ENCODE measurements around the gene CDYL2. TPM values are rescaled to one million over a fixed set of nuclear protein-coding genes. Genes with fewer than 3 reads are reported as not detected.

CDYL2 gene
- total and polyA plus RNA-seq, 2 donors (not counting 3 experiments of a cell fraction or from before 2014, with no cell fraction given): 7.1 to 71.3 TPM

GRCh38 chr16:80846275-80846674 is 41.9 kb upstream of the CDYL2 start:
- DNase-seq (ENCODE audit: low read depth, low spot score) (no peak), FAIRE-seq (no peak)
- CTCF ChIA-PET: no interaction called here
- H2AFZ ChIP-seq (ENCODE audit: low read depth, low read length): no peak overlapping the region
- H3K9me1 ChIP-seq (replicated peaks; ENCODE audit: control insufficient read depth, extremely low read depth, insufficient read depth, low read length): no peaks in the 10 kb centered on the region
- H3K4me2 ChIP-seq (ENCODE audit: insufficient read depth, low read length): no peak overlapping the region
- H3K36me3 ChIP-seq (ENCODE audit: control insufficient read depth in 2 of 2, extremely low read depth in 1 of 2, insufficient read depth in 2 of 2, low read length in 2 of 2): no peaks in the 10 kb centered on the region
- H3K4me3 ChIP-seq (replicated peaks in 1 of 3; ENCODE audit: insufficient read depth in 1 of 3, low read depth in 1 of 3, low read length in 3 of 3): no peak overlapping the region
- H3K9ac ChIP-seq (replicated peaks; ENCODE audit: extremely low read depth, insufficient read depth, low read length): no peak overlapping the region
- H3K27me3 ChIP-seq (ENCODE audit: control insufficient read depth in 2 of 2, insufficient read depth in 2 of 2, low read length in 2 of 2): peaks cover 10 to 17% of the 10 kb centered on the region in 2 experiments
- H4K20me1 ChIP-seq (replicated peaks; ENCODE audit: control insufficient read depth, extremely low read depth, insufficient read depth, low read length): no peaks in the 10 kb centered on the region
- no peaks in the 10 kb centered on the region for H3K79me2 ChIP-seq (ENCODE audit: control insufficient read depth, insufficient read depth, low read length)
- intact Hi-C loops (cut with micrococcal nuclease) (no loop called here), dilution Hi-C loops (cut with MboI; ENCODE audit: extremely low pct_ligation_motif_present, low sequenced_read_pairs) (no loop called here)
- POLR2A ChIA-PET: no interaction called here
- H3K9me3 ChIP-seq (replicated peaks; ENCODE audit: control insufficient read depth, insufficient read depth, low read length): no peaks in the 10 kb centered on the region
- BruUV-seq (replicated peaks): no TSS peak
- no peaks in the 10 kb centered on the region for H3K4me1 ChIP-seq (ENCODE audit: control insufficient read depth, extremely low read depth, insufficient read depth, low read length)
- H3K27ac ChIP-seq (ENCODE audit: insufficient read depth, low read depth, low read length): no peak overlapping the region
- no peak for TF ChIP-seq FOS (IDR thresholded peaks at IDR 0.05; ENCODE audit: borderline replicate concordance, insufficient read depth, low read length)
- no peak for TF ChIP-seq POLR2AphosphoS5 (IDR thresholded peaks at IDR 0.05; ENCODE audit: insufficient read depth, low read depth, low read length)
- TF ChIP-seq POLR2A (IDR thresholded peaks at IDR 0.05; ENCODE audit: low read depth, low read length): no peak
- TF ChIP-seq EZH2 (IDR thresholded peaks at IDR 0.05; ENCODE audit: borderline replicate concordance, low read depth, low read length, severe bottlenecking): no peak

DNA sequence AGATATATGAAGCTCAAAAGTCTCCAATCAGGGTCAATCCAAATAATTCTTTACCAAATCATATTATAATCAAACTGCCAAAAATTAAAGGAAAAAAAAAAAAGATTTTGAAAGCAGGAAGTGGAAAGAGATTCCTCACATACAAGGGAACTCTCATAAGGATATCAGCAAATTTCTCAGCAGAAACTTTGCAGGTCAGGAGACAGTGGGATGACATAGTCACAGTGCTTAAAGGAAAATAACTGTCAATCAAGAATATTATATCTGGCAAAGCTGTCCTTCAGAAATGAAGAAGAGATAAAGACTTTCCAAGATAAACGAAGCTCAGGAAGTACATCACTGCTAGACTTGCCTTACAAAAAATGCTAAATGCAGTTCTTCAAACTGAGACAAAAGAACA is 40.0 kb upstream of the CDYL2 start:
- no peaks in the 10 kb centered on the region for H3K9me1 ChIP-seq (replicated peaks; ENCODE audit: control insufficient read depth, extremely low read depth, insufficient read depth, low read length)
- TF ChIP-seq MAX (IDR thresholded peaks at IDR 0.05; ENCODE audit: insufficient read depth, insufficient read length): no peak
- no peak for FAIRE-seq
- peaks cover 7 to 18% of the 10 kb centered on the region in 2 experiments for H3K27me3 ChIP-seq (ENCODE audit: control insufficient read depth in 2 of 2, insufficient read depth in 2 of 2, low read length in 2 of 2)
- no TSS peak for BruUV-seq (replicated peaks)
- POLR2A ChIA-PET: no interaction called here
- H3K79me2 ChIP-seq (ENCODE audit: control insufficient read depth, insufficient read depth, low read length): no peaks in the 10 kb centered on the region
- H3K4me1 ChIP-seq (ENCODE audit: control insufficient read depth, extremely low read depth, insufficient read depth, low read length): no peaks in the 10 kb centered on the region
- H3K36me3 ChIP-seq (ENCODE audit: control insufficient read depth in 2 of 2, extremely low read depth in 1 of 2, insufficient read depth in 2 of 2, low read length in 2 of 2): no peaks in the 10 kb centered on the region
- no peaks in the 10 kb centered on the region for H3K9me3 ChIP-seq (replicated peaks; ENCODE audit: control insufficient read depth, insufficient read depth, low read length)
- H2AFZ ChIP-seq (ENCODE audit: low read depth, low read length): no peak overlapping the region
- no peak overlapping the region for H3K4me3 ChIP-seq (replicated peaks in 1 of 3; ENCODE audit: insufficient read depth in 1 of 3, low read depth in 1 of 3, low read length in 3 of 3)
- intact Hi-C loops (cut with micrococcal nuclease) (no loop called here), dilution Hi-C loops (cut with MboI; ENCODE audit: extremely low pct_ligation_motif_present, low sequenced_read_pairs) (no loop called here)
- DNase-seq (ENCODE audit: low read depth, low spot score): no peak
- no peak overlapping the region for H3K9ac ChIP-seq (replicated peaks; ENCODE audit: extremely low read depth, insufficient read depth, low read length)
- no peak overlapping the region for H3K4me2 ChIP-seq (ENCODE audit: insufficient read depth, low read length)
- CTCF ChIA-PET: interaction anchor here (1.1 kb wide), 1 partner anchor 318 kb away, joined by 3 read pairs; no protein-coding TSS in a partner anchor
- no peaks in the 10 kb centered on the region for H4K20me1 ChIP-seq (replicated peaks; ENCODE audit: control insufficient read depth, extremely low read depth, insufficient read depth, low read length)
- H3K27ac ChIP-seq (ENCODE audit: insufficient read depth, low read depth, low read length): no peak overlapping the region
